Fibroblast of lung (primary cell): ENCODE data around the gene ARHGAP6. TPM values are rescaled to one million over a fixed set of nuclear protein-coding genes. Genes with fewer than 3 reads are reported as not detected.
"Not testable (repeated sequence)": the region's sequence is repeated elsewhere in the genome, so short reads cannot be mapped to it uniquely, and the experiment has no call there.

Experiments used
- DNase-seq, 2 donors: peaks; one replicate each; pipeline versions ENCODE4 v3.0.0 to v3.0.0-alpha.2; 2010; ENCODE audit warnings: low read depth in 2 of 2
- H2AFZ ChIP-seq: 2 replicates; pipeline ENCODE4 v1.5.1; 2012; ENCODE audit warnings: low read length, control low read depth, inconsistent platforms
- H3K27ac ChIP-seq: 2 replicates; pipeline ENCODE4 v1.5.1; 2011; ENCODE audit warnings: low read length, control low read depth; ENCODE audit not compliant: insufficient read depth
- H3K27me3 ChIP-seq: 2 replicates; pipeline ENCODE4 v1.5.1; 2011; ENCODE audit warnings: mild to moderate bottlenecking, low read length; ENCODE audit not compliant: control insufficient read depth, insufficient read depth
- H3K36me3 ChIP-seq: 2 replicates; pipeline ENCODE4 v1.5.1; 2011; ENCODE audit warnings: low read length; ENCODE audit not compliant: control insufficient read depth, insufficient read depth
- H3K4me1 ChIP-seq: 2 replicates; pipeline ENCODE4 v1.5.1; 2011; ENCODE audit warnings: low read length; ENCODE audit not compliant: control insufficient read depth, insufficient read depth; ENCODE audit errors: extremely low read depth
- H3K4me2 ChIP-seq: 2 replicates; pipeline ENCODE4 v1.5.1; 2011; ENCODE audit warnings: low read length, control low read depth; ENCODE audit not compliant: insufficient read depth; ENCODE audit errors: extremely low read depth
- H3K4me3 ChIP-seq, 4 experiments: fragments of 200-600 bp in 1 of 4; sonication (generic) in 1 of 4; replicated peaks in 1 of 4; 2 replicates each; pipeline ENCODE4 v1.5.1; 2011 to 2016; ENCODE audit warnings: low read length in 4 of 4, low read depth in 3 of 4, mild to moderate bottlenecking in 3 of 4, control low read depth in 2 of 4, inconsistent platforms in 1 of 4, mixed read lengths in 1 of 4; ENCODE audit not compliant: insufficient read depth in 1 of 4; ENCODE audit errors: control extremely low read depth in 1 of 4
- H3K79me2 ChIP-seq: 2 replicates; pipeline ENCODE4 v1.5.1; 2012; ENCODE audit warnings: mild to moderate bottlenecking, low read length, inconsistent platforms; ENCODE audit not compliant: control insufficient read depth, insufficient read depth
- H3K9ac ChIP-seq: 2 replicates; pipeline ENCODE4 v1.5.1; 2011; ENCODE audit warnings: mild to moderate bottlenecking, low read length, control low read depth; ENCODE audit not compliant: insufficient read depth
- H3K9me3 ChIP-seq: 2 replicates; pipeline ENCODE4 v1.5.1; 2012; ENCODE audit warnings: low read depth, low read length; ENCODE audit not compliant: control insufficient read depth, insufficient read depth
- H4K20me1 ChIP-seq: 2 replicates; pipeline ENCODE4 v1.5.1; 2011; ENCODE audit warnings: low read length; ENCODE audit not compliant: control insufficient read depth, insufficient read depth; ENCODE audit errors: extremely low read depth
- CTCF ChIP-seq, 2 donors: IDR thresholded peaks in 1 of 2; conservative IDR thresholded peaks in 1 of 2; 1 replicate in 1 of 2; 2 replicates in 1 of 2; pipeline ENCODE4 v1.5.1; 2011 to 2012; ENCODE audit warnings: low read length in 2 of 2, control low read depth in 1 of 2, inconsistent platforms in 1 of 2, low read depth in 1 of 2, mild to moderate bottlenecking in 1 of 2
- EZH2 ChIP-seq: IDR thresholded peaks from 2 replicates; pipeline ENCODE4 v1.5.1; 2012; ENCODE audit warnings: low read length, control low read depth, mild to moderate bottlenecking; ENCODE audit errors: missing control alignments
- polyA plus RNA-seq, 2 donors: library from polyadenylated mRNA; depleted of rRNA in 1 of 2; stranded (reverse) in 1 of 2; unstranded in 1 of 2; fragments of >200 nt; gene quantifications; 2 replicates each; pipeline ENCODE4 v1.2.1, GENCODE V29; 2011 to 2012; ENCODE audit warnings: missing spikeins in 1 of 2
- total RNA-seq: library from RNA; depleted of rRNA; stranded (reverse); fragments of >200 nt; gene quantifications from 2 replicates; pipeline ENCODE4 v1.2.1, GENCODE V29; 2014

The ARHGAP6 gene
- total and polyA plus RNA-seq, 2 donors (not counting 1 experiment from before 2014, with no cell fraction given), result 5.9 to 11.7 TPM

- no peak overlapping the region for H3K27ac ChIP-seq
Observed at GRCh38 chrX:11366998-11367595, 298.6 kb downstream of the ARHGAP6 start.

DNA sequence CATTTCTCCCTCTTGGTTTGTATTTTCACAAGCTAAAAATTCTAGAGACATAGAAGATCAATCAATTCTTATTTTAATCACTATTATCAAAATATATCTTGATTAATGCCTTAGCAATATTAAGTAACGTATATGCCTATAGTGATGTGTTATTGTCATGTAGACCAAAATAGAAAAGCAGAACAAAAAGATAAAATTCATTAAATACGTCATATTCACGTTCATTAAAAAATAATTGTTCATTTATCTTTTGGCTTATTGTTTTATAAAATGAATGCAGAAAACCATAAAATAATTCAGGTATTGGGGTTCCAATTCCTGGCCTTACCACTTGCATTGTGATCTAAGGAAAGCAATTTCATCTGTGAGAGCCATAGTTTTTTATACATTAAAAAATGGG lies 300.3 kb downstream of the ARHGAP6 start:
- Histone ChIP-seq H3K36me3 (no peaks in the 10 kb centered on the region), H3K27me3 (no peaks in the 10 kb centered on the region), H3K4me1 (no peaks in the 10 kb centered on the region), H3K9ac (no peak overlapping the region), H3K9me3 (no peaks in the 10 kb centered on the region), H3K4me2 (no peak overlapping the region), H3K4me3 (no peak overlapping the region), H2AFZ (no peak overlapping the region), H3K27ac (no peak overlapping the region), H4K20me1 (no peaks in the 10 kb centered on the region), H3K79me2 (no peaks in the 10 kb centered on the region)
- no peak for TF ChIP-seq EZH2
- no peak for TF ChIP-seq CTCF (conservative IDR thresholded peaks at IDR 0.05 in 1 of 2, IDR thresholded peaks at IDR 0.05 in 1 of 2; ENCODE audit: low read depth in 1 of 2, low read length in 2 of 2)
- DNase-seq, result no peak

More at GRCh38 chrX:11366998-11367595, 298.6 kb downstream of the ARHGAP6 start:
- no peaks in the 10 kb centered on the region for H3K27me3 ChIP-seq
- TF ChIP-seq EZH2 (no peak), CTCF (conservative IDR thresholded peaks at IDR 0.05 in 1 of 2, IDR thresholded peaks at IDR 0.05 in 1 of 2; ENCODE audit: low read depth in 1 of 2, low read length in 2 of 2) (no peak)
- H3K9me3 ChIP-seq, result no peaks in the 10 kb centered on the region
- DNase-seq, result no peak
- no peaks in the 10 kb centered on the region for H3K36me3 ChIP-seq
- H2AFZ ChIP-seq, result no peak overlapping the region
- no peaks in the 10 kb centered on the region for H4K20me1 ChIP-seq
- no peak overlapping the region for H3K4me3 ChIP-seq
- no peak overlapping the region for H3K4me2 ChIP-seq
- H3K9ac ChIP-seq, result no peak overlapping the region
- H3K4me1 ChIP-seq, result no peaks in the 10 kb centered on the region
- no peaks in the 10 kb centered on the region for H3K79me2 ChIP-seq

- Histone ChIP-seq H2AFZ (no peak overlapping the region), H4K20me1 (no peaks in the 10 kb centered on the region), H3K27ac (no peak overlapping the region), H3K36me3 (no peaks in the 10 kb centered on the region), H3K4me2 (no peak overlapping the region), H3K4me3 (no peak overlapping the region), H3K4me1 (no peaks in the 10 kb centered on the region), H3K9me3 (no peaks in the 10 kb centered on the region), H3K9ac (no peak overlapping the region), H3K27me3 (no peaks in the 10 kb centered on the region), H3K79me2 (no peaks in the 10 kb centered on the region)
- TF ChIP-seq EZH2, result no peak
- TF ChIP-seq CTCF (conservative IDR thresholded peaks at IDR 0.05 in 1 of 2, IDR thresholded peaks at IDR 0.05 in 1 of 2; ENCODE audit: low read depth in 1 of 2, low read length in 2 of 2), result no peak
- DNase-seq, result no peak
Observed at GRCh38 chrX:11364835-11365234, 300.9 kb downstream of the ARHGAP6 start.

DNA sequence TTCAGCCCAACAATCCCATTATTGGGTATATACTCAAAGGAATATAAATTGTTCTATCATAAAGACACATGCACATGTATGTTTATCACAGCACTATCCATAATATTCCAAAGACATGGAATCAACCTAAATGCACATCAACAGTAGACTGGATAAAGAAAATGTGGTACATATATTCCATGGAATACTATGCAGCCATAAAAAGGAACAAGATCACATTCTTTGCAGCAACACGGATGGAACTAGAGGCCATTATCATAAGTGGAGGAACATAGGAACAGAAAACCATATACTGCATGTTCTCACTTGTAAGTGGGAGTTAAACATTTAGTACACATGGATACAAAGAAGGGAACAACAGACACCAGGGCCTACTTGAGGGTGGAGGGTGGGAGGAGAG lies 301.9 kb downstream of the ARHGAP6 start:
- not testable (repeated sequence) for H3K4me2 ChIP-seq, H4K20me1 ChIP-seq, H3K4me1 ChIP-seq, H3K27me3 ChIP-seq, DNase-seq, H2AFZ ChIP-seq, H3K4me3 ChIP-seq, H3K9ac ChIP-seq, H3K79me2 ChIP-seq, H3K9me3 ChIP-seq, H3K27ac ChIP-seq, H3K36me3 ChIP-seq
